Breast epithelium (tissue), 4 donors: ENCODE measurements around the gene IKZF3. TPM values are rescaled to one million over a fixed set of nuclear protein-coding genes. Genes with fewer than 3 reads are reported as not detected.

ENCODE experiments used
- DNase-seq, 2 donors: peaks; one replicate each; pipeline ENCODE4 v3.0.0-alpha.2; 2019; ENCODE audit warnings: low spot score in 2 of 2
- H3K27ac ChIP-seq, 2 donors: fragments of 200-600 bp; sonication (generic) in 1 of 2; one replicate each; pipeline ENCODE4 v1.5.1; 2016 to 2019; ENCODE audit warnings: mild to moderate bottlenecking in 1 of 2
- H3K27me3 ChIP-seq, 2 donors: fragments of 200-600 bp; sonication (generic) in 1 of 2; one replicate each; pipeline versions ENCODE4 v1.5.1 to v1.6.0; 2017 to 2019; ENCODE audit warnings: control low read depth in 1 of 2, mild to moderate bottlenecking in 1 of 2
- H3K36me3 ChIP-seq: fragments of 200-600 bp; one replicate; pipeline ENCODE4 v1.5.1; 2019
- H3K4me1 ChIP-seq, 2 donors: fragments of 200-600 bp; sonication (generic); one replicate each; pipeline ENCODE4 v1.5.1; 2016 to 2019; ENCODE audit warnings: control low read depth in 1 of 2
- H3K4me3 ChIP-seq, 3 donors: fragments of 200-600 bp; sonication (generic); 1 replicate in 2 of 3; 2 replicates in 1 of 3; pipeline ENCODE4 v1.5.1; 2016 to 2019; ENCODE audit warnings: mild to moderate bottlenecking in 3 of 3, moderate library complexity in 2 of 3
- H3K9me3 ChIP-seq, 2 donors: fragments of 200-600 bp; sonication (generic) in 1 of 2; one replicate each; pipeline ENCODE4 v1.5.1; 2016 to 2019; ENCODE audit warnings: control low read depth in 1 of 2
- CTCF ChIP-seq, 3 donors: fragments of 450-650 bp; IDR thresholded peaks; one replicate each; pipeline ENCODE4 v1.5.1; 2016 to 2017; ENCODE audit warnings: antibody characterized with exemption in 3 of 3, mild to moderate bottlenecking in 3 of 3, moderate library complexity in 3 of 3
- POLR2A ChIP-seq: fragments of 450-650 bp; IDR thresholded peaks from one replicate; pipeline ENCODE4 v1.6.1; 2016; ENCODE audit warnings: antibody characterized with exemption, mild to moderate bottlenecking, moderate library complexity
- POLR2AphosphoS5 ChIP-seq, 3 donors: sonication (generic); formaldehyde crosslinking; IDR thresholded peaks; one replicate each; pipeline ENCODE4 v1.6.1; 2017; ENCODE audit warnings: antibody characterized with exemption in 3 of 3
- intact Hi-C: fragments of 100-400 bp; cut with DNase I; formaldehyde crosslinking; loops from one replicate; pipeline ENCODE4 v1.15.1; 2023; ENCODE audit warnings: low total_unique reads
- total RNA-seq, 3 donors: library from RNA; depleted of rRNA; stranded (reverse); fragments of >200 nt; gene quantifications; one replicate each; pipeline ENCODE4 v1.1.0, GENCODE V29; 2016

IKZF3 gene
- total RNA-seq, 3 donors from 2014 or later, result 1.8 to 4.8 (median 2.3) TPM

DNA sequence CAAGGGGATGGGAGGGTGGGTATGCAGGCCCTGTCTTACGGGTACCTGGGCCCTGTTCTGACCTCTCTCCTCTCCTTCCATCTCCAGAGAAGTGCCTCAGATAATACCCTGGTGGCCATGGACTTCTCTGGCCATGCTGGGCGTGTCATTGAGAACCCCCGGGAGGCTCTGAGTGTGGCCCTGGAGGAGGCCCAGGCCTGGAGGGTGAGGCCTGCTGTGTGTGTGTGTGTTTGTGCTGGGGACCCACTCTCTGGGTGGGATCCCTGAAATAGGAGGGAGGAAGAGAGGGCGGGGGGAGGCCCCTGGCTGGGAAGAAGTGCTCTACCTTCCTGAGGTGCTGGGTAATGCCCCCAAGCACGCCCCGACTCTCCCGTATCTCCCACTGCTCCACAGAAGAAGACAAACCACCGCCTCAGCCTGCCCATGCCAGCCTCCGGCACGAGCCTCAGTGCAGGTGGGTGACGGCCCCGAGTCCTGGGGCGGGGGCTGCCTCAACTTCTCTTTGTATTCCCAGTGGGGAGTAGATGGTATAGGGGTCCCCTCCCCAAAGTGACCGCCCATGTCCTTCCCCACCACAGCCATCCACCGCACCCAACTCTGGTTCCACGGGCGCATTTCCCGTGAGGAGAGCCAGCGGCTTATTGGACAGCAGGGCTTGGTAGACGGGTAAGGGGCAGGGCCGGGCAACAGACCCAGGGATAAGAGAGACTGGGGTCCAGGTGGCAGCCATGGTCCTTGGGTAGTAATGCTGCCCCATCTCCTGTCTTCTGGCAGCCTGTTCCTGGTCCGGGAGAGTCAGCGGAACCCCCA is 118.6 kb downstream of the IKZF3 start:
- Histone ChIP-seq H3K27ac (peak overlapping the region in 1 of 2 donors; percentile 26), H3K27me3 (no peaks in the 10 kb centered on the region)
- TF ChIP-seq POLR2A (no peak), POLR2AphosphoS5 (IDR thresholded peaks at IDR 0.05) (no peak), CTCF (IDR thresholded peaks at IDR 0.05) (no peak)

GRCh38 chr17:39744836-39745215 is 119.3 kb downstream of the IKZF3 start:
- no peaks in the 10 kb centered on the region for H3K9me3 ChIP-seq
- TF ChIP-seq POLR2AphosphoS5 (IDR thresholded peaks at IDR 0.05) (no peak), POLR2A (no peak), CTCF (IDR thresholded peaks at IDR 0.05) (no peak)
- no peaks in the 10 kb centered on the region for H3K27me3 ChIP-seq
- intact Hi-C loops, result no loop called here
- H3K4me1 ChIP-seq, result no peaks in the 10 kb centered on the region
- peak in 1 of 2 donors; percentile 33 for DNase-seq
- no peaks in the 10 kb centered on the region for H3K36me3 ChIP-seq
- H3K27ac ChIP-seq, result peak overlapping the region in 1 of 2 donors; percentile 26
- no peak overlapping the region for H3K4me3 ChIP-seq

More for the DNA sequence above, 118.6 kb downstream of the IKZF3 start:
- no peaks in the 10 kb centered on the region for H3K36me3 ChIP-seq
- peak in 1 of 2 donors; percentile 27 for DNase-seq
- H3K9me3 ChIP-seq, result no peaks in the 10 kb centered on the region
- intact Hi-C loops, result no loop called here
- H3K4me1 ChIP-seq, result no peaks in the 10 kb centered on the region
- H3K4me3 ChIP-seq, result no peak overlapping the region

DNA sequence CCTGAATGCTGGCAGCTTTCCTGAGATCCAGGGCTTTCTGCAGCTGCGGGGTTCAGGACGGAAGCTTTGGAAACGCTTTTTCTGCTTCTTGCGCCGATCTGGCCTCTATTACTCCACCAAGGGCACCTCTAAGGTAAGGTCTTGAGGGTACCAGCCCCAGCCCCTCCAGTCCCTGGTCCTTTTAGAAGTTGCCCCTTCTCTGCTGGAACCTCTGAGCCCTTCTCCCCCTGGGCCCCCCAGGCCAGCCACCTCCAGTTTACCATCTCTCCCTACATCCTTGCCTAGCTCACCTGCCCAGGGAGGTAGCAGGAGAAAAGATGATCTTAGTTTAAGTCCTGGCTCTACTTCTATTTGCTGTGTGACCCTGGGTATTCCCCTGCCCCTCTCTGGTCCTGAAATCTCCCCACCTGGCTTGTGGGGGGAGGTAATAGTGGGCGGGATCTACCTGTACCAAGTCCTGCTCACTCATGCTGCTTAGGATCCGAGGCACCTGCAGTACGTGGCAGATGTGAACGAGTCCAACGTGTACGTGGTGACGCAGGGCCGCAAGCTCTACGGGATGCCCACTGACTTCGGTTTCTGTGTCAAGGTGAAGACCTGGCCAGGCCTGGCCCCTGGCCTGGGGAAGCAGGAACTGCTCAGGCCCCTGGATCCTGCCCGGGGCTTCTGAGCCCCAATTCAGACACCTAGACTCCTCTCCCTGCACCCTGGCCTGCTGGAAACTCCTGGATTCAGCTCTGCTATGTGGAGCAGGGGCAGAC is 119.9 kb downstream of the IKZF3 start:
- Histone ChIP-seq H3K27me3 (no peaks in the 10 kb centered on the region), H3K27ac (no peak overlapping the region), H3K9me3 (no peaks in the 10 kb centered on the region), H3K36me3 (no peaks in the 10 kb centered on the region), H3K4me3 (no peak overlapping the region), H3K4me1 (no peaks in the 10 kb centered on the region)
- TF ChIP-seq POLR2AphosphoS5 (IDR thresholded peaks at IDR 0.05), result no peak
- intact Hi-C loops, result no loop called here
- DNase-seq, result no peak

GRCh38 chr17:39742856-39743436 is 121.2 kb downstream of the IKZF3 start:
- H3K4me1 ChIP-seq, result no peaks in the 10 kb centered on the region
- no peaks in the 10 kb centered on the region for H3K9me3 ChIP-seq
- no peak overlapping the region for H3K27ac ChIP-seq
- no peaks in the 10 kb centered on the region for H3K36me3 ChIP-seq
- TF ChIP-seq POLR2AphosphoS5 (IDR thresholded peaks at IDR 0.05) (no peak), POLR2A (no peak), CTCF (IDR thresholded peaks at IDR 0.05) (no peak)
- no peak for DNase-seq
- no peak overlapping the region for H3K4me3 ChIP-seq
- intact Hi-C loops, result no loop called here
- H3K27me3 ChIP-seq, result no peaks in the 10 kb centered on the region

GRCh38 chr17:39742126-39742855 is 121.8 kb downstream of the IKZF3 start:
- DNase-seq, result no peak
- H3K4me1 ChIP-seq, result no peaks in the 10 kb centered on the region
- H3K36me3 ChIP-seq, result no peaks in the 10 kb centered on the region
- intact Hi-C loops, result no loop called here
- no peaks in the 10 kb centered on the region for H3K27me3 ChIP-seq
- H3K9me3 ChIP-seq, result no peaks in the 10 kb centered on the region
- peak overlapping the region; percentile 32 to 99 for H3K27ac ChIP-seq
- no peak for TF ChIP-seq CTCF (IDR thresholded peaks at IDR 0.05)
- no peak for TF ChIP-seq POLR2AphosphoS5 (IDR thresholded peaks at IDR 0.05)
- TF ChIP-seq POLR2A, result no peak
- no peak overlapping the region for H3K4me3 ChIP-seq
